ENCODE results near the gene ACCSL.

ACCSL gene

GRCh38 chr11:44028401-44028800 is 19.4 kb upstream of the ACCSL start:
- no peak for DNase-seq
- Histone ChIP-seq H3K9me3 (no peaks in the 10 kb centered on the region), H3K4me3 (ENCODE audit: low read depth, low read length) (no peak overlapping the region), H3K27me3 (no peaks in the 10 kb centered on the region), H3K36me3 (no peaks in the 10 kb centered on the region), H3K4me1 (no peaks in the 10 kb centered on the region)
- TF ChIP-seq CTCF (IDR thresholded peaks at IDR 0.05; ENCODE audit: low read depth, low read length), result no peak

GRCh38 chr11:44028816-44029506 is 18.8 kb upstream of the ACCSL start:
- no peaks in the 10 kb centered on the region for H3K4me1 ChIP-seq
- no peaks in the 10 kb centered on the region for H3K9me3 ChIP-seq
- TF ChIP-seq CTCF (IDR thresholded peaks at IDR 0.05; ENCODE audit: low read depth, low read length), result no peak
- no peaks in the 10 kb centered on the region for H3K27me3 ChIP-seq
- H3K36me3 ChIP-seq, result no peaks in the 10 kb centered on the region
- no peak for DNase-seq
- H3K4me3 ChIP-seq (ENCODE audit: low read depth, low read length), result no peak overlapping the region

- Histone ChIP-seq H3K36me3 (no peaks in the 10 kb centered on the region), H3K9me3 (no peaks in the 10 kb centered on the region), H3K4me3 (ENCODE audit: low read depth, low read length) (no peak overlapping the region), H3K4me1 (no peaks in the 10 kb centered on the region), H3K27me3 (no peaks in the 10 kb centered on the region)
- TF ChIP-seq CTCF (IDR thresholded peaks at IDR 0.05; ENCODE audit: low read depth, low read length), result no peak
- DNase-seq, result no peak
Observed at GRCh38 chr11:44029507-44029845, 18.3 kb upstream of the ACCSL start.

GRCh38 chr11:44029977-44030911 is 17.5 kb upstream of the ACCSL start:
- no peaks in the 10 kb centered on the region for H3K27me3 ChIP-seq
- H3K9me3 ChIP-seq, result no peaks in the 10 kb centered on the region
- no peak for DNase-seq
- H3K4me1 ChIP-seq, result no peaks in the 10 kb centered on the region
- no peaks in the 10 kb centered on the region for H3K36me3 ChIP-seq
- no peak for TF ChIP-seq CTCF (IDR thresholded peaks at IDR 0.05; ENCODE audit: low read depth, low read length)
- H3K4me3 ChIP-seq (ENCODE audit: low read depth, low read length), result no peak overlapping the region

GRCh38 chr11:44030996-44031395 is 16.8 kb upstream of the ACCSL start:
- Histone ChIP-seq H3K4me1 (no peaks in the 10 kb centered on the region), H3K27me3 (no peaks in the 10 kb centered on the region), H3K36me3 (no peaks in the 10 kb centered on the region), H3K9me3 (no peaks in the 10 kb centered on the region), H3K4me3 (ENCODE audit: low read depth, low read length) (no peak overlapping the region)
- TF ChIP-seq CTCF (IDR thresholded peaks at IDR 0.05; ENCODE audit: low read depth, low read length), result no peak
- no peak for DNase-seq

GRCh38 chr11:44031549-44031948 is 16.2 kb upstream of the ACCSL start:
- no peak for TF ChIP-seq CTCF (IDR thresholded peaks at IDR 0.05; ENCODE audit: low read depth, low read length)
- H3K4me1 ChIP-seq, result no peaks in the 10 kb centered on the region
- H3K4me3 ChIP-seq (ENCODE audit: low read depth, low read length), result no peak overlapping the region
- no peak for DNase-seq
- H3K9me3 ChIP-seq, result no peaks in the 10 kb centered on the region
- no peaks in the 10 kb centered on the region for H3K36me3 ChIP-seq
- H3K27me3 ChIP-seq, result no peaks in the 10 kb centered on the region

Data from BE2C (cell line).